GM23248 (cell line): ENCODE results near the gene KRTAP12-2. TPM values are rescaled to one million over a fixed set of nuclear protein-coding genes. Genes with fewer than 3 reads are reported as not detected.
"Not testable (repeated sequence)": the region's sequence is repeated elsewhere in the genome, so short reads cannot be mapped to it uniquely, and the experiment has no call there.

Experiments
- DNase-seq: peaks from one replicate; pipeline ENCODE4 v3.0.0-alpha.2; 2015
- H2AFZ ChIP-seq: fragments of 200-600 bp; sonication (generic); 2 replicates; pipeline ENCODE4 v1.6.1; 2016; ENCODE audit warnings: antibody characterized with exemption
- H3F3A ChIP-seq: fragments of 200-600 bp; sonication (generic); 2 replicates; pipeline ENCODE4 v1.6.1; 2016; ENCODE audit warnings: mild to moderate bottlenecking, antibody characterized with exemption, mixed run types; ENCODE audit not compliant: insufficient read depth
- H3K27ac ChIP-seq: fragments of 200-600 bp; sonication (generic); 2 replicates; pipeline ENCODE4 v1.5.1; 2016; ENCODE audit warnings: mild to moderate bottlenecking
- H3K27me3 ChIP-seq: fragments of 200-600 bp; sonication (generic); replicated peaks from 2 replicates; pipeline ENCODE4 v1.6.1; 2016; ENCODE audit warnings: mild to moderate bottlenecking; ENCODE audit not compliant: insufficient read depth
- H3K36me3 ChIP-seq: fragments of 200-600 bp; sonication (generic); 2 replicates; pipeline ENCODE4 v1.6.1; 2016; ENCODE audit warnings: low read depth, mild to moderate bottlenecking
- H3K4me1 ChIP-seq: fragments of 200-600 bp; sonication (generic); 2 replicates; pipeline ENCODE4 v1.6.1; 2016; ENCODE audit warnings: mild to moderate bottlenecking; ENCODE audit not compliant: insufficient read depth
- H3K4me2 ChIP-seq: fragments of 200-600 bp; sonication (generic); one replicate; pipeline ENCODE4 v1.6.1; 2016; ENCODE audit warnings: mild to moderate bottlenecking; ENCODE audit not compliant: unreplicated experiment
- H3K4me3 ChIP-seq: fragments of 200-600 bp; sonication (generic); 2 replicates; pipeline ENCODE4 v1.5.1; 2016; ENCODE audit warnings: mild to moderate bottlenecking
- H3K79me2 ChIP-seq: fragments of 200-600 bp; sonication (generic); 2 replicates; pipeline ENCODE4 v1.6.1; 2016; ENCODE audit warnings: mild to moderate bottlenecking; ENCODE audit not compliant: insufficient read depth
- H3K9ac ChIP-seq: fragments of 200-600 bp; sonication (generic); 2 replicates; pipeline ENCODE4 v1.6.1; 2016; ENCODE audit warnings: mild to moderate bottlenecking
- H3K9me2 ChIP-seq: fragments of 200-600 bp; sonication (generic); 2 replicates; pipeline ENCODE4 v1.6.1; 2016; ENCODE audit warnings: mixed run types, mild to moderate bottlenecking, moderate library complexity; ENCODE audit not compliant: insufficient read depth
- H3K9me3 ChIP-seq: fragments of 200-600 bp; sonication (generic); one replicate; pipeline ENCODE4 v1.6.1; 2017; ENCODE audit warnings: low read depth
- H4K20me1 ChIP-seq: fragments of 200-600 bp; sonication (generic); 2 replicates; pipeline ENCODE4 v1.6.0; 2016; ENCODE audit not compliant: insufficient read depth
- EZH2 ChIP-seq: fragments of 200-600 bp; sonication (generic); IDR thresholded peaks from 2 replicates; pipeline ENCODE4 v1.6.1; 2018; ENCODE audit warnings: antibody characterized with exemption, mild to moderate bottlenecking; ENCODE audit not compliant: insufficient read depth, poor library complexity, severe bottlenecking
- EZH2phosphoT487 ChIP-seq: fragments of 200-600 bp; sonication (generic); IDR thresholded peaks from 2 replicates; pipeline ENCODE4 v1.6.1; 2018; ENCODE audit warnings: antibody characterized with exemption, moderate library complexity, mild to moderate bottlenecking, low read depth; ENCODE audit not compliant: insufficient read depth
- WGBS, 2 experiments: methylation state at CpG; one replicate each; pipeline ENCODE4 v1.1.6; 2015 to 2017; ENCODE audit warnings: low lambda C conversion rate in 2 of 2, low coverage in 1 of 2; ENCODE audit errors: missing lambda C conversion rate in 2 of 2; 5-methylcytosine and 5-hydroxymethylcytosine counted together
- in situ Hi-C: fragments of 300-500 bp; cut with MboI; formaldehyde crosslinking; loops from 2 replicates; pipeline ENCODE4 v1.15.0; 2020
- polyA plus RNA-seq: library from polyadenylated mRNA; unstranded; fragments of >200 nt; fragmentation: Nextera tagmentation; extraction: Ambion mirVana; gene quantifications from 2 replicates; pipeline ENCODE4 v1.2.1, GENCODE V29; 2016
- total RNA-seq: library from RNA; depleted of rRNA; stranded (reverse); fragments of >200 nt; shearing (Covaris generic); gene quantifications from 2 replicates; pipeline ENCODE4 v1.2.3, GENCODE V29; 2014

The KRTAP12-2 gene
- total and polyA plus RNA-seq, 2 experiments from 2014 or later = not detected

GRCh38 chr21:44644878-44645277 is 21.8 kb downstream of the KRTAP12-2 start:
- DNase-seq = no peak
- Histone ChIP-seq H3K9me2 (no peaks in the 10 kb centered on the region), H3K4me3 (no peak overlapping the region), H3K79me2 (no peaks in the 10 kb centered on the region), H3K9ac (no peak overlapping the region), H2AFZ (no peak overlapping the region), H4K20me1 (no peaks in the 10 kb centered on the region), H3K27me3 (peaks cover 4% of the 10 kb centered on the region; the same call in 1 of the 2 replicates), H3K4me2 (no peak overlapping the region), H3K4me1 (no peaks in the 10 kb centered on the region), H3F3A (no peaks in the 10 kb centered on the region), H3K36me3 (no peaks in the 10 kb centered on the region), H3K27ac (no peak overlapping the region), H3K9me3 (no peaks in the 10 kb centered on the region)
- in situ Hi-C loops = no loop called here
- TF ChIP-seq EZH2 (no peak), EZH2phosphoT487 (no peak)
- WGBS, 2 experiments = 5 to 11% methylated on average over 2 of the region's 2 CpGs

- in situ Hi-C loops = no loop called here
- Histone ChIP-seq H3K9me3 (no peaks in the 10 kb centered on the region), H3K27me3 (peaks cover 4% of the 10 kb centered on the region; the same call in 1 of the 2 replicates), H3K4me1 (no peaks in the 10 kb centered on the region), H3K9ac (no peak overlapping the region), H3K4me3 (no peak overlapping the region), H4K20me1 (no peaks in the 10 kb centered on the region), H3K79me2 (no peaks in the 10 kb centered on the region), H3K4me2 (no peak overlapping the region), H3K9me2 (no peaks in the 10 kb centered on the region), H3K27ac (no peak overlapping the region), H3K36me3 (no peaks in the 10 kb centered on the region), H2AFZ (no peak overlapping the region), H3F3A (no peaks in the 10 kb centered on the region)
- WGBS, 2 experiments = 36 to 38% methylated on average over 14 of the region's 14 CpGs
- TF ChIP-seq EZH2 (no peak), EZH2phosphoT487 (no peak)
- DNase-seq = no peak
These were observed 22.9 kb downstream of the KRTAP12-2 start for GRCh38 chr21:44643741-44644310.

DNA sequence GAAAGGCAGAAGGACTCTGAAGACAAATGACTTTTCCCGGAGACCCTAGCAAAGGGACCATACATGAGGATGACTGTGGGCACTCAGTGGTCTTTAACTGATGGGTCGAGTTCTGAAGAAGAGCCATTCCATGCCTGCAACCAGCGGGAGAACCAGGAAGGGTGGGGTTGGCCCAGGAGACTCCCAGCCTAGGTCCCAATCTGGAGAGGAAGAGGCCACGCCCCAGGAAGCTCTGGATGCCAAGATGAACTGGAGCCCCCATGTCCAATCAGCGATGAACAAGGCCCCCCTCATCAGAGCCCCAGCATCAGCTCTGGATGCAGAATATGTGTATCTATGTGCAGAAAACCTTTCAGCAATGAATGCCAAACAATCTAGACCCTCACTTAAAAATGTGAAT is 26.0 kb downstream of the KRTAP12-2 start:
- H3K9me3 ChIP-seq = no peaks in the 10 kb centered on the region
- no peaks in the 10 kb centered on the region for H3K9me2 ChIP-seq
- H3K79me2 ChIP-seq = no peaks in the 10 kb centered on the region
- no peak overlapping the region for H3K4me3 ChIP-seq
- no peaks in the 10 kb centered on the region for H3K4me1 ChIP-seq
- 26 to 27% methylated on average over 5 of the region's 5 CpGs for WGBS, 2 experiments
- TF ChIP-seq EZH2phosphoT487 = no peak
- TF ChIP-seq EZH2 = no peak
- H3K4me2 ChIP-seq = no peak overlapping the region
- H3K27me3 ChIP-seq = no peaks in the 10 kb centered on the region
- no peak for DNase-seq
- no peak overlapping the region for H2AFZ ChIP-seq
- H3K9ac ChIP-seq = no peak overlapping the region
- H3K36me3 ChIP-seq = no peaks in the 10 kb centered on the region
- no peaks in the 10 kb centered on the region for H4K20me1 ChIP-seq
- no peaks in the 10 kb centered on the region for H3F3A ChIP-seq
- no peak overlapping the region for H3K27ac ChIP-seq
- in situ Hi-C loops = no loop called here

- in situ Hi-C loops = no loop called here
- no peaks in the 10 kb centered on the region for H3F3A ChIP-seq
- H3K27ac ChIP-seq = no peak overlapping the region
- TF ChIP-seq EZH2phosphoT487 = no peak
- TF ChIP-seq EZH2 = no peak
- no peaks in the 10 kb centered on the region for H4K20me1 ChIP-seq
- DNase-seq = no peak
- WGBS, 2 experiments = 54 to 63% methylated on average over 12 of the region's 12 CpGs
- H3K79me2 ChIP-seq = no peaks in the 10 kb centered on the region
- H3K9ac ChIP-seq = no peak overlapping the region
- H3K4me1 ChIP-seq = no peaks in the 10 kb centered on the region
- H3K27me3 ChIP-seq = no peaks in the 10 kb centered on the region
- no peak overlapping the region for H3K4me2 ChIP-seq
- H2AFZ ChIP-seq = no peak overlapping the region
- H3K9me2 ChIP-seq = no peaks in the 10 kb centered on the region
- no peak overlapping the region for H3K4me3 ChIP-seq
- no peaks in the 10 kb centered on the region for H3K36me3 ChIP-seq
- no peaks in the 10 kb centered on the region for H3K9me3 ChIP-seq
These were observed 27.4 kb downstream of the KRTAP12-2 start for GRCh38 chr21:44639331-44639655.

DNA sequence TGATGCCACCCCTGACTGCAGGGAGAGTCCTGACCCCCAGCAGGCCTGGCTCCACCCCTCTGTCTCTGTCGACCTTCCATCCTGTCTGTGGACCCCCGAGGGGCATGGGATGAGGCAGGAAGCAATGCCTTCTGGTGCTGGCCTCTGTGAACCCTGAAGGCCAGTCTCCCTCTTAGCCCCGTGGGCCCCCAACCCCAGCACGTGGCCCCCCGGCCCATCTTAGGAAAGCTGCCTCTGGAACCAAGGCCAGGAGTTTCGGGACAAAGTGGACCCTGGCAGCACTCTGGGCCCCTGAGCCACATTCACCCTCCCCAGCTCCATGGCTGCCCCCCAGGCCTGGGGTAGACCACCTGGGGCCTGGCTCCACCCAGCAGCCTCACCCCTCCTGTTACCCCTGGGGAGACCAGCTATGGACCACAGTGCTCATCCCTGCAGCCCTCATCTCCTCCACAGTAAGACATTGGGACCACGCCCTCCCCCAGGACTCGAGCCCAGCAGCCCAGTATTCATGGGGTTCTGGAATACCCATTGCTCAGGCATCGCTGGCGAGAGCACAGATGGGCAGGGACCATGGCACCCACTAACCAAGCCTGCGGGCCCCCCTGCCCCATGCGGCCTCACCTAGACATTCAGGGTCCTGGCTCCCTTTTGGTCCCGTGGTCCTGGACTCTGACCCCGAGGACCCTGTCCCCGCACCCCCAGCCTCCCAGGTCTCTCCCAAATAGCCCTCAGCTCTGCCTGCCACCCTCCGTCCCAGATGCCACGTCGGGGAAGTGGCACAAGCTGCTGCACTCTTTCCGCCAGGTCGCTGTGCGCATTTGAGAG is 28.0 kb downstream of the KRTAP12-2 start:
- H2AFZ ChIP-seq, H3K9me3 ChIP-seq, H3K27ac ChIP-seq, H4K20me1 ChIP-seq, H3F3A ChIP-seq, H3K4me2 ChIP-seq, H3K79me2 ChIP-seq, H3K4me1 ChIP-seq, H3K27me3 ChIP-seq, H3K9me2 ChIP-seq, H3K4me3 ChIP-seq, H3K36me3 ChIP-seq, DNase-seq, H3K9ac ChIP-seq, in situ Hi-C loops: not testable (repeated sequence)
- 47 to 58% methylated on average over 17 to 19 of the region's 21 CpGs for WGBS, 2 experiments

DNA sequence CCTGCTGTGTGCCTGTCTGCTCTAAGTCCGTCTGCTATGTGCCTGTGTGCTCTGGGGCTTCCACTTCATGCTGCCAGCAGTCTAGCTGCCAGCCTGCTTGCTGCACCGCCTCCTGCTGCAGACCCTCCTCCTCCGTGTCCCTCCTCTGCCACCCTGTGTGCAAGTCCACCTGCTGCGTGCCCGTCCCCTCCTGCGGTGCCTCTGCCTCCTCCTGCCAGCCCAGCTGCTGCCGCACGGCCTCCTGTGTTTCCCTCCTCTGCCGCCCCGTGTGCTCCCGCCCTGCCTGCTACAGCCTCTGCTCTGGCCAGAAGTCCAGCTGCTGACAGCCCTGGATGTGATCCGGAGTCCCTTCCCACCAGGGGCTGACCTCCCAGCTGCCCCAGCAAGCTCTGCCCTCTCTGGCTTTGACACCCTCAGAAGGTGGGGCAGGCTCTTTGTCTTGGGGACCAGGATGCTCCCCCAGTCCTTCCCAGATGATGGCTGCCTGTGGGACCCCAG is 28.8 kb downstream of the KRTAP12-2 start:
- H3K9me2 ChIP-seq, in situ Hi-C loops, H3K4me3 ChIP-seq, H3K27ac ChIP-seq, H4K20me1 ChIP-seq, H2AFZ ChIP-seq, H3K9ac ChIP-seq, H3F3A ChIP-seq, H3K27me3 ChIP-seq, H3K4me1 ChIP-seq, H3K36me3 ChIP-seq, H3K9me3 ChIP-seq, H3K79me2 ChIP-seq, DNase-seq, H3K4me2 ChIP-seq: not testable (repeated sequence)
- WGBS, 2 experiments = 27 to 30% methylated on average over 10 to 11 of the region's 12 CpGs
